Measurements from ENCODE around the gene TIGD4.

Gene TIGD4

DNA sequence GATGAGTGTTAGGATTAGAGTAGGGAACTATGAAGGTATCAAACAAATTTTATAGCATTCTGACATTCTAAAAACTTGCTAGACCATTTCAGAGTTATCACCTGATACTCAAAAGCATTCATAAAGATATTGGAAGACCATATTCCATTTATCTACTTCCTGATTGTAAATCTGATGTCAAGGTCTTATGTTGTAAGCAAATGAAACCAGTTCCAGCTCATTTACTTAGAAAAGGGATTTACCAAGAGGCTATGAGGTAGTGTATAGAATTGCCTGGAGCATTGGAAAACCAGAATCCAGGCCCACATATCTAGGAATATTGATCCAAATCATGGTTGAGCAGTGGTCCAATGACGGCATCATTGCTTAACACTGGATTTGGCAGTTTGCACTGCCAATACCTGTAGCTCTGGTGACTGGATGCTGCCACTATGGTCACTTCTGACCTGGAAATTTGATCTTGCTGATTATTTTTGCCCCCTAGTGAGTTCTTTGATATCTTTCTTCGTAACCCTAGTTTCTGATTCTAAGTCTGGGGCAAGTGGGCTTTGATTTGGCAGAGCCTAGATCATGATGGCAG lies 25.6 kb upstream of the TIGD4 start:
- TF ChIP-seq GATA1 (IDR thresholded peaks at IDR 0.05; ENCODE audit: low read depth, low read length) = no peak
- TF ChIP-seq POLR2A (IDR thresholded peaks at IDR 0.05; ENCODE audit: low read length) = no peak
- DNase-seq = no peak

DNA sequence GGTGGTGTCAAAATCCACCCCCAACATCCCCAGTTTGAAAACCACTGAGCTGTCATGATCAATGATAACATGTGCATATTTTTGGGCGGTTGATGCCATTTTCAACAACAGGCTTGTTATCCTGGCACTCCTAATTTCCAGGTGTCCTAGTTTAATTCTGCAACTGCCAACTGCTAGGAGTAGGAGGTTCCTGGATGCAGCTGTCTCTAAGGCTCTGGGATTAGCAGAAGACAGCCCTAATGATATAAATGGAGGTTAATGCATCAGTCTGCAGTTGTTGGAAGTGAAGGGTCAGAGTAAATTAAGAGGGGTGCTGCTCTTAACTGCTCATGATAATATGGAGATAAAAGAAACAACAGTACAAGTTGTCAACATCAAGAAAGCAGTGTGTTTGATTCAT lies 24.0 kb upstream of the TIGD4 start:
- no peak for TF ChIP-seq POLR2A (IDR thresholded peaks at IDR 0.05; ENCODE audit: low read length)
- no peak for TF ChIP-seq GATA1 (IDR thresholded peaks at IDR 0.05; ENCODE audit: low read depth, low read length)

DNA sequence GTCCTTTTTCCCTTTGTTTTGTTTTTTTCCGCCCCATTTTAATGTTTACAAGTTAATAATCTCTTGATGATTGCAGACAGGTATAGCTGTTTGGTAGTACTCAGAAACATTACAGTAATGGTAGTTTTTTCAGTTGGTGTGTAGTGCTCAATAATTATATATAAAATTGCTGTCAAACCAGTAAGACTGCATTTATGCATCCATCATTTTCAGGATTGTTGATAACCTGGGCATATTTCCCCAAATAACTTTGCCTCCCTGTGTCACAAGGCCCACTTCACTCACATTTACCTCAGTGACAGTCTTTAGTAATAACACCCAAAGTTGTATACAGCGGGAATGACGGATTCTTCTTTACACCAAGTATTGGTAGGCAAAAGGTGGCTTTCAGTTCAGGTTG lies 16.4 kb upstream of the TIGD4 start:
- no peak for TF ChIP-seq GATA1 (IDR thresholded peaks at IDR 0.05; ENCODE audit: low read depth, low read length)
- TF ChIP-seq POLR2A (IDR thresholded peaks at IDR 0.05; ENCODE audit: low read length) = no peak
- DNase-seq = no peak

More for the DNA sequence above, 24.0 kb upstream of the TIGD4 start:
- DNase-seq = no peak

DNA sequence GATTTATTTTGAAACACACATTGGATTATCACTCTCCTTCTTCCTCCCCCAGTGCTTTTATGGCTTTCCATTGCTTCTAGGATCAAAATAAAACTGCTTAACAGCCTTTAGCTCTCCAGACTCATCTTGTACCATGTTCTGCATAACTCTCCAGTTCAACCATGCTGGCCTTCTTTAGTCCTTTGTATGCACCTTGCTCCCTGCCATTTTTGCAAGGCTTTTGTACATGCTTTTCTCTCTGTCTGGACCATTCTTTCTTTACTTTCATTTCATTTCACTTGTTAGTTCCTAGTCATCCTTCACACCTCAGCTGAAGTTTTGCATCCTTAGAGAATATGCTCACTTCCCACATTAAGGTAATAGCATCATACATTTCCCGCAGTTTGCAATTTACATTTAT lies 7.1 kb upstream of the TIGD4 start:
- DNase-seq = no peak
- TF ChIP-seq POLR2A (IDR thresholded peaks at IDR 0.05; ENCODE audit: low read length) (no peak), GATA1 (IDR thresholded peaks at IDR 0.05; ENCODE audit: low read depth, low read length) (no peak)

DNA sequence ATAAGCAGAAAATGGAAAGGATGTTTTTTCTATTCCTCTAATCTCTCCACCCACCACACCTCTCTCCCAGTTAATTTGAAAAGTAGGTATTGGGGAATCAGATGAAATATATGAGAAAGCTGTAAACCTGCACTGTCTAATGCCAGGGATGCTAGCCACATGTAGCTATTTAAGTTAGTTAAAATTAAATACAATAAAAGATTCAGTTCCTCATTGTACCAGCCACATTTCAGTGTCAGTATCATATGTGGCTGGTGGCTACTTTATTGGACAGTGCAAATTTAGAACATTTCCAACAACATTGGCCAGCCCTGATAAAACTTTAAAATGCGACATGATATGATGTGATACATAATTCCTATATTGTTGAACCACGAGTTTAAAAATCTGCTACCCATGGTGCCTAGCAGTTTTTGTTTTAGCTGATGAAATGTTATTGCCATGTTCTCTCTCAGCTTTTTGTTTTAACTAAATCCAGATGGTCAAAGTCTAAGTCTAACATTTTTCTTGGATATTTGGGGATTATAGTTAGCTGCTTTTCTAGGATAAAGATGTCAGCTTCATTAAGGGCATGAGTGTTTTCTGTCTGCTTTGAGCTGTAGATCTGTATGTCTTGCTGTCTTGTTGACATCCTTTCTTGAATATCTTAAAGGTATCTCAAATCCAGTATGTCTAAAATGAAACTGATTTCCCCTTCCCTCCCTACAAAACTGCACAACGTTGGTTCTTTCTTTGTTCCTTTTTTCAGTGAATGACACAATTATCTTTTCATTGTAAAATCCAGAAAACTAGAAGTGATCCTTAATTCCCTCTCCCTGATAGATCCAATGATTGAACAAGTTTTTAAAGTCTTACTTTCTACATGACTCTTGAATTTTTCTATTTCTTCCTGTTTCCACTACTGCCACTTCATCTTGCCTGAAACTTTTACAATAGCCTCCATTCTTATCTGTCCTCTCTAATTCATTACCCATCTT lies 6.4 kb upstream of the TIGD4 start:
- DNase-seq = no peak
- TF ChIP-seq POLR2A (IDR thresholded peaks at IDR 0.05; ENCODE audit: low read length) (no peak), GATA1 (IDR thresholded peaks at IDR 0.05; ENCODE audit: low read depth, low read length) (no peak)

DNA sequence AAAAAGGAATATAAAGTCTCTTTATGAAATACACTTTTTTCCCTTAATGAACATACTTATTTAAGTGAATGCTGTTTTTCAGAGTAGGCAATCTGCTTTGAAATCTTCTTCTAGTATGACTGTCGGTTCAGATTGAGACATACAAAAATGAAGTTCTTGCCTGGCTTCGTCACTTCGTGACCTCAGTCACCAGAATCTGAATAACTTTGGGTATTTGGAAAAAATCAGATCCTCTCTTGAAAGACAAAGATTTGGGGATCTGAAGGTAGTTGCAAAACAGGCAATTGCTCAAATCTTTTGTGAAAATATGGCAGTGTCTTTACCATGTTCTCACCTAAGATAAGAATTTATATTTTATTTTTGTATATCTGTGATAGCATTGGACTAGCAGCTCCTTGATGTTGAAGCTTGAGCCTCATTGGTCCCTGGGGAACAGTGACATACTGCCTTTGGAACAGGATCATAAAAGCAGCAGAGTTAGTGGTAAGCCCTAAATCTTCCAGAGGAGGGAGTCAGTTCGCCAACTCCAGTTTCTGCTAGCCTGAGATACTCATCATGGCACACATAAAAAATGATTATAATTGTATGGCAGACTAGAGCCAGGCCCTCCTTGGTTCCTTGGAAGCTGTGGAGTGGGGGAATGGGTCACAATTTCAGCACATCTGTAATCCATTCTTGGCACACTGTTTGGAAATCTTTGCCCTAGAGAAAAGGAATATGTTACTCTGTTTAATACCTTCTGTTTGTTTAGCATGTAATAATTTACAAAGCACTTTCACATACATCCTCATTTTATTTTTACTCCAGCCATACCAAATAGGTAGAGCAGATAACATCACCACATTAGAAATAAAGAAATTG lies 5.2 kb upstream of the TIGD4 start:
- TF ChIP-seq GATA1 (IDR thresholded peaks at IDR 0.05; ENCODE audit: low read depth, low read length) = no peak
- TF ChIP-seq POLR2A (IDR thresholded peaks at IDR 0.05; ENCODE audit: low read length) = no peak
- DNase-seq = peak; percentile 19 to 46

DNA sequence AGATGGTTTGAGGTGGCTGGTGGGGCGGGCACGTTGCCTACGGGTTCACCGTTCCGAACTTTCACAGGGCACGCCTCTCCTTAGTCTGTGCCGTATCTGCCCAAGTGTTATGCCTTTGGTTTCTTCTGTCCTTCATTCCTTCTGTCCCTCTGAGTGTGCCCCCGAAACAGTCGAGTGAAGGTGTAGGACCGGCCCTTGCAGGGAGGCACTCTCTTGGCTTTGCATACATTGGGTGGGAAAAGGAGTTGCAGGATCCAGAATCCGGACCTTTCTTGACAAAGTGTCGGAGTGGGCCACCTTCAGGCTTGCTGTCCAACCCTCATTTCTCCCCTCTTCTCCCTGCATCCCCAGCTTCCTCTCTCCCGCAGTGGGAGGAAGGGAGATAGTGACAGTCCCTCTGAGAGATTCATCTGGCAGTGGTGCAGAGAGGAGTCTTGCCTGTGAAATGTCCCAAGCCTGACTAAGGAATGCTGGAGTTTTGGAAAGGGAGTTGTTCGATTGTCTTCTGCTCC lies 793 bp upstream of the TIGD4 start:
- DNase-seq = no peak
- TF ChIP-seq GATA1 (IDR thresholded peaks at IDR 0.05; ENCODE audit: low read depth, low read length) (no peak), POLR2A (IDR thresholded peaks at IDR 0.05; ENCODE audit: low read length) (no peak)

DNA sequence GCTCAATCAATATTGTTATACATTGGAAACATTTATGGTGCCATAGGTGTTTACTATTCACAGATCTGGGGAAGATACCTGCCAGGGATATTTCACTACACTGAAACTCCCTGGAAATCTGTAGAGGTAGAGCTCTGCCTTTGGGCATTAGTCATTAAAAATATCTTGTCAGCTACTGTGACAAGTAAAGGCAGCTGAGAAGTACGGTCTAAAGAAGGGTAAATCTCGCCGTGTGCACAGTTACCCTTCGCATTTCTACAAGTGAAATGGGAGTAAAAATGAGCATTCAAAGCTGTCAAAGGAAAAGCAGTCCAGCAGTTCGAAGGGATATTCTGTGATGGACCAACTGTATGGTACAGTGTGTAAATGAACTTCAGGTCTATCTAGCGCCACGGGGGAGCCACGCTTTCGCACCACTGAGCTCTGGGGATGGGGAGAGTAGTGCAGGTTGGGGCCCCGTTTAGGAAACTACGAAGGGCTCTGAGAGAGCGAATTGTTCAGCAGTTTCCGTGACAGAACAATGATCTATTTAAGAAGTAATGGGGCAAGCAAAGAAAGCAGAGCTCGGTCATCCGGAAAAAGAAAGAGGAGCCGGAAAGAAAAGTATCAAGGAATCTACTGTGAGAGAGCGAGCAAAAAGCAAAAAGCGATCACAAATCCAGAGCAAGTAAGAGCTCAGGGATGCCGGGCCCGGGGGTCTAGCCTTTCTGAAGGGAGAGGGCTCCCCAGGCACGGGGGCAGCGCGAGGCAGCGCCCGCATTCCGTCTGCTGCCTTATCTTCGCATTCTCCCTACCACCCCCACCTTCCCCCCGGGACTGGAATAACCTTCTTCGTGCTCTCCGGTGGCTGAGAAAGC lies 646 bp downstream of the TIGD4 start:
- TF ChIP-seq GATA1 (IDR thresholded peaks at IDR 0.05; ENCODE audit: low read depth, low read length) = no peak
- TF ChIP-seq POLR2A (IDR thresholded peaks at IDR 0.05; ENCODE audit: low read length) = no peak
- peak; percentile 56 to 60 for DNase-seq

DNA sequence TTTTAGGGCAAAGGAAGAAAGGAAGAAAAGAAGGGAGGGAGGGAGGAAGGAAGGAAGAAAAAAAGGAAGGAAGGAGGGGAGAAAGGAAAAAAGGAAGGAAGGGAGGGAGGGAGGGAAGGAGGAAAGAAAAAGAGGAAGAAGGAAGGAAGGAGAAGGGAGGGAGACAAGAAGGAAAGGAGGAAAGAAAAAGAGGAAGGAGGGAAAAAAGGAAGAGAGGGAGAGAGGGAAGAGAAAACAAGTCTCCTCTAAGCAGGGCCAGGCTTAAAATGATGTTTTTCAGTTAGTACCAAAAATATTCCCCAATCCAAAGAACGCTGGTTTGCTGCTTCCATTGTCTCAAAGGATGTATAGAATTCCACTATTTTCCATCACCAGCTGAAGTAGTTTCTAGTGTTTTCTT lies 2.0 kb downstream of the TIGD4 start:
- DNase-seq = no peak
- TF ChIP-seq GATA1 (IDR thresholded peaks at IDR 0.05; ENCODE audit: low read depth, low read length) (no peak), POLR2A (IDR thresholded peaks at IDR 0.05; ENCODE audit: low read length) (no peak)

DNA sequence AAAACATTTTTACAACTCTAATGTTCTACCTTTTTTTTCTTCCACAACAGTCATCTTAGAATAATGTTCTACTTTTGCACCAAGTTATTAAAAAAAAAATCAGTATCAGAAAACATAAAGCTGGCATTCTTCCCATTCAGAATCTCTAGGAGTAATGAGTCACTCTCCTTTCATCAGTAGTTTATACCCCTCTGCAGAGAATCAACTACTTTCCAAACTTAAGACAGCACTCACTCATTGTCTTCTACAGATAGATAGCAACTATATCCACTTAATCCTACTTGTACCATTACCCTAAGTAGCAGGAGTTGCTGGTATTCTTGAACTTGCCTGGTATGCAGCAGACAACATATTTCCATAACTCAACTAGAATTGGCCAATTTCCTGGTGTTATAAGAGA lies 3.2 kb downstream of the TIGD4 start:
- TF ChIP-seq POLR2A (IDR thresholded peaks at IDR 0.05; ENCODE audit: low read length) (no peak), GATA1 (IDR thresholded peaks at IDR 0.05; ENCODE audit: low read depth, low read length) (no peak)
- no peak for DNase-seq

DNA sequence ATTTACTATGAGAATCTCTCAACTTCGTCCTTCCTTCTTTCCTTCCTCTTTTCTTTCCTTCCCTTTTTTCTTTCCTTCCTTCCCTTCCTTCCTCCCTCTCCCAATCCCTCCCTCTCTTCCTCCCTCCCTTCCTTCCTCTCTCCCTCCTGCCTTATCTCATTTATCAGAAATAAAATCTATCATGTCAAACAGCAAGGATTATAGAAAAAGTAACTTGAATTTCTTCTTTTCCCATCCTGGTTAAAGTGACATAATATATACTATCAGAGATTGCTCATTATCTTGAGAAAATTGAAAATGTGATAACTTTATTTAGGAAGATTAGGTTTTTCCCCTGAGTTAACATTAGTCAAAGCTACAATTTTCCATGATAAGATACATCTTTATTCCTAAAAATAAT lies 5.6 kb downstream of the TIGD4 start:
- TF ChIP-seq POLR2A (IDR thresholded peaks at IDR 0.05; ENCODE audit: low read length) (no peak), GATA1 (IDR thresholded peaks at IDR 0.05; ENCODE audit: low read depth, low read length) (no peak)
- DNase-seq = no peak

DNA sequence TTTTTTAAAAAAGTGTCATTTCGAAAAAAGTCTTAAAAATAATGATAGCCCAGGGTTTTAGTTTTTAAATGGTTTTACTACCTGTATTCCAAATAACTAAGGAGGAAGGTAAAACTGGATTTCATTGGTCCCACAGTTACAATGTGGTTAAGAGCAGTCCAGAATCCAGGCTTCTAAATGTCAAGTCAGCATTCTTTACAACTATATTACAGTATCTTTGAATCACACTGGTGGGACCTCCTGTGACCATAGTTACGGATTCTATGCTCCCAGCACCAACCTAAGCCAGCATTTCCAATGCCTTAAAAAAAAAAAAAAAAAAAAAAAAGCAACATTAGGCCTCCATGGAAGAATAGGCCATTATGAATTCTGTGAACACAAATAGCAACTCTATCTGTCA lies 6.2 kb downstream of the TIGD4 start:
- TF ChIP-seq POLR2A (IDR thresholded peaks at IDR 0.05; ENCODE audit: low read length) = no peak
- no peak for TF ChIP-seq GATA1 (IDR thresholded peaks at IDR 0.05; ENCODE audit: low read depth, low read length)
- no peak for DNase-seq

Measured in erythroblast (primary cell).